T-cell (primary cell): ENCODE data around the gene SELENOS. TPM values are rescaled to one million over a fixed set of nuclear protein-coding genes. Genes with fewer than 3 reads are reported as not detected.

Experiments used
- ATAC-seq, 4 experiments: fragments of 200-7000 bp in 3 of 4; fragments of 150-1000 bp in 1 of 4; cut with Tn5 transposase; replicated peaks in 1 of 4; 1 replicate in 3 of 4; 2 replicates in 1 of 4; pipeline ENCODE4 v1.10.0; 2021; ENCODE audit warnings: moderate library complexity in 3 of 4, mild to moderate bottlenecking in 2 of 4, moderate number of reproducible peaks in 1 of 4
- CTCF ChIA-PET, 2 donors: fragments of 300-600 bp; sonication (Branson Sonifier 250); formaldehyde crosslinking; loops; one replicate each; lab custom pipeline; 2022; ENCODE audit warnings: antibody characterized with exemption in 2 of 2; lab: Charles Lee
- POLR2A ChIA-PET, 2 donors: fragments of 300-600 bp; sonication (Branson Sonifier 250); formaldehyde crosslinking; loops; one replicate each; lab custom pipeline; 2022; ENCODE audit warnings: antibody characterized with exemption in 2 of 2; lab: Charles Lee
- DNase-seq, 35 experiments: peaks; one replicate each; pipeline versions ENCODE4 v3.0.0 to v3.0.0-alpha.2; 2013 to 2023
- H3K27ac ChIP-seq: one replicate; pipeline ENCODE4 v1.5.1; 2013; ENCODE audit warnings: low read length
- H3K27me3 ChIP-seq, 2 experiments: replicated peaks in 1 of 2; 1 replicate in 1 of 2; 2 replicates in 1 of 2; pipeline versions ENCODE4 v1.6.1 to v1.7.0; 2013; ENCODE audit warnings: low read length in 1 of 2, mixed read lengths in 1 of 2; ENCODE audit not compliant: control insufficient read depth in 2 of 2, insufficient read depth in 2 of 2; ENCODE audit errors: extremely low read depth in 1 of 2
- H3K36me3 ChIP-seq, 2 donors: 1 replicate in 1 of 2; 2 replicates in 1 of 2; pipeline versions ENCODE4 v1.6.1 to v1.7.0; 2013; ENCODE audit warnings: low read length in 1 of 2; ENCODE audit not compliant: control insufficient read depth in 2 of 2, insufficient read depth in 1 of 2; ENCODE audit errors: extremely low read depth in 1 of 2
- H3K4me1 ChIP-seq, 2 experiments: 1 replicate in 1 of 2; 2 replicates in 1 of 2; pipeline versions ENCODE4 v1.6.1 to v1.7.0; 2013; ENCODE audit warnings: low read length in 2 of 2, mixed read lengths in 1 of 2; ENCODE audit not compliant: insufficient read depth in 2 of 2, control insufficient read depth in 1 of 2; ENCODE audit errors: extremely low read depth in 1 of 2
- H3K4me3 ChIP-seq, 2 donors: 1 replicate in 1 of 2; 2 replicates in 1 of 2; pipeline versions ENCODE4 v1.5.1 to v1.7.0; 2013; ENCODE audit warnings: mild to moderate bottlenecking in 2 of 2, low read length in 1 of 2, moderate library complexity in 1 of 2; ENCODE audit not compliant: control insufficient read depth in 1 of 2; ENCODE audit errors: extremely low read depth in 1 of 2
- H3K9me3 ChIP-seq: 2 replicates; pipeline ENCODE4 v1.7.0; 2013
- H3K27ac Mint-ChIP-seq, 2 donors: one replicate each; pipeline ENCODE4 v1.8.0; 2020 to 2021; ENCODE audit warnings: mild to moderate bottlenecking in 2 of 2, mixed read lengths in 2 of 2
- H3K27me3 Mint-ChIP-seq, 2 donors: one replicate each; pipeline ENCODE4 v1.8.0; 2021 to 2022; ENCODE audit warnings: mixed read lengths in 2 of 2
- H3K36me3 Mint-ChIP-seq: one replicate; pipeline ENCODE4 v1.8.0; 2021; ENCODE audit warnings: mixed read lengths
- H3K4me1 Mint-ChIP-seq, 3 donors: one replicate each; pipeline ENCODE4 v1.8.0; 2020 to 2022; ENCODE audit warnings: mixed read lengths in 3 of 3, mild to moderate bottlenecking in 1 of 3
- H3K4me3 Mint-ChIP-seq, 3 donors: one replicate each; pipeline ENCODE4 v1.8.0; 2020 to 2022; ENCODE audit warnings: mild to moderate bottlenecking in 3 of 3, mixed read lengths in 3 of 3, moderate library complexity in 3 of 3
- H3K9me3 Mint-ChIP-seq, 3 donors: one replicate each; pipeline ENCODE4 v1.8.0; 2020 to 2022; ENCODE audit warnings: mixed read lengths in 3 of 3
- WGBS: methylation state at CpG from one replicate; pipeline ENCODE4 v1.1.5; 2013; ENCODE audit warnings: missing lambda C conversion rate; ENCODE audit not compliant: insufficient coverage; 5-methylcytosine and 5-hydroxymethylcytosine counted together
- total RNA-seq, 35 experiments: library from RNA in 6 of 35; stranded (reverse) in 6 of 35; fragments of 120-200 nt in 1 of 35; gene quantifications; one replicate each; pipeline versions ENCODE4 v1.2.1 to v1.2.4 and lab custom pipeline; 2013 to 2026

The SELENOS gene
- total RNA-seq, 5 donors from 2014 or later (not counting 1 experiment from before 2014, with no cell fraction given), result 31.3 to 39.9 (median 38.4) TPM

DNA sequence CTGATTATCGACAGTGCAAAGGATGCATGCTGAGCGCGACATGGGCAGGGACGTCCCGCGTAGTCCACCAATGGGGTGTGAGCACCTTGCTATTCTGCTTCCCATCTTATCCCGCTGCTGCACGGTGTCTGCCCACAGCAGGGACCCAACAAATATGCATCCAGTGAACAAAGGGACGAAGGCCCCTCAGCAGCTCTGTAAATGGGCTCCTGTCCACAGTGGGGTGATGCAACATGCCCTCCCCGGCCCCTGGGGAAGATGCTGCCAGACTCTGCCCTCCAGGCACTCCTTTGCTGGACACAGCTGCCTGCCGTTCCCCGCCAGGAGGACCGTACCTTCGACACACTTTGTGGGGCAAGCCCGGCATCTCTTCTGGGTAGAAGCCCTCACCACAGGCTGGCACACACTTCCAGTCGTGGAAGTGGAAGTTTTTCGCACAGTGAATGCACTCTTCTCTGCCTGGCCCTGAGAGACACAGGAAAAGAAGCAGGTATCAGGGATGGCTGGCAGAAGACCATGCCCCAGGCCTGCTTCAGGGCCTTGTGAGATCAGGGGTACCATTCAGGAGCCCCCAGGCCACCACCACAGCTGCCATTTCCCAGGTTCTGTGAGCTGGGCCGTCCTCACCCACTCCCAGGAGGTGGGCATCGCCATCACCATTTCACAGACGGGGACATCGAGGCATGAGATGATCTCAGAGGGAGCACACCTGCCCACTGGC is 35.9 kb upstream of the SELENOS start:
- 93% methylated on average over 21 of the region's 21 CpGs for WGBS
- Mint-ChIP-seq H3K4me3 (no peak overlapping the region), H3K36me3 (no peaks in the 10 kb centered on the region), H3K4me1 (no peaks in the 10 kb centered on the region), H3K27me3 (peaks cover 7 to 13% of the 10 kb centered on the region in 2 donors), H3K9me3 (no peaks in the 10 kb centered on the region), H3K27ac (no peak overlapping the region)
- Histone ChIP-seq H3K36me3 (no peaks in the 10 kb centered on the region), H3K9me3 (no peaks in the 10 kb centered on the region), H3K4me1 (no peaks in the 10 kb centered on the region), H3K27ac (no peak overlapping the region), H3K4me3 (no peak overlapping the region), H3K27me3 (peaks cover 0 to 27% of the 10 kb centered on the region in 2 experiments)
- ChIA-PET CTCF (no interaction called here), POLR2A (no interaction called here)
- no peak for ATAC-seq
- DNase-seq, result no peak

DNA sequence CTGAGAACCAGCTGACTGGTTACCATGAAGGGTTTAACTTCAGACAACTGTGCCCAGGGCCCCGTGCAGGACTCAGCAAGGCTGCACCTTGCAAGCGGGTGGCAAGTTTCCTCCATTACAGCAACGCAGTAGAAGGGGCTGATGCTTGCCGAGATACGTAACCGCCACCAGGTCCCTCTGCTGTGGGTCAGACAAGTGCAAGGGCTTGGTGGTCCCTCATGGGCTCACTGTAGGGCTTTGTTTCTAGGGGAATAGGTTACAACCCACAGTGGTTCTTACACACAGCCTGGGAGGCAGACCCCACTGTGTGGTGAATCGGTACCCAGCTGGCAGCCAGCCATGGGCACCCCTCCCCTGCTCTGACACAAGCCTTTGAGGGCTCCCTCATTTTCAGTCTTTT is 33.2 kb upstream of the SELENOS start:
- H3K4me1 ChIP-seq, result no peaks in the 10 kb centered on the region
- Mint-ChIP-seq H3K27ac (no peak overlapping the region), H3K4me1 (no peaks in the 10 kb centered on the region), H3K4me3 (no peak overlapping the region), H3K27me3 (peaks cover 0 to 13% of the 10 kb centered on the region in 2 donors), H3K36me3 (no peaks in the 10 kb centered on the region), H3K9me3 (no peaks in the 10 kb centered on the region)
- H3K36me3 ChIP-seq, result no peaks in the 10 kb centered on the region
- POLR2A ChIA-PET, result interaction anchor here in 1 of 2 donors (0.7 kb wide), 1 partner anchor 53 kb away, joined by 7 read pairs; no protein-coding TSS in a partner anchor
- no peak for DNase-seq
- CTCF ChIA-PET, result no interaction called here
- no peak overlapping the region for H3K27ac ChIP-seq
- peaks cover 0 to 39% of the 10 kb centered on the region in 2 experiments for H3K27me3 ChIP-seq
- H3K4me3 ChIP-seq, result no peak overlapping the region
- H3K9me3 ChIP-seq, result no peaks in the 10 kb centered on the region
- no peak for ATAC-seq
- WGBS, result 94% methylated on average over 3 of the region's 7 CpGs

DNA sequence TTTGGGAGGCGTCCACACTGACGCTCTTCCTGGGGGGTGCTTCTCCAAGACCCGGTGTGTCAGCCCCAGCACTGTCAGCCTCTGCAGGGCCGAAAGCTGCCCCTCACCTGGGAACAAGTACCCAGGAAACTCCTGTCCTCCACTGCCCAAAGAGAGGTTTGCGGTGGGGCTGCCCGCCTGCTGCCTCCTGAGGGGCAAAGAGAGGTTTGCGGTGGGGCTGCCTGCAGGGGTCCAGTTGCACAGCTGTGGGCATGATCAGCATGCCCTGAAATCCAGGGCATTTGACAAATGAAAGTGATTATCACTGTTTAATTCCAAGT is 32.8 kb upstream of the SELENOS start:
- H3K27ac Mint-ChIP-seq, result no peak overlapping the region
- no peak overlapping the region for H3K4me3 ChIP-seq
- no peak overlapping the region for H3K4me3 Mint-ChIP-seq
- no peaks in the 10 kb centered on the region for H3K9me3 ChIP-seq
- DNase-seq, result peak in 1 of 35 experiments; percentile 0
- no peak overlapping the region for H3K27ac ChIP-seq
- H3K36me3 ChIP-seq, result no peaks in the 10 kb centered on the region
- H3K9me3 Mint-ChIP-seq, result no peaks in the 10 kb centered on the region
- ChIA-PET CTCF (no interaction called here), POLR2A (no interaction called here)
- H3K4me1 Mint-ChIP-seq, result no peaks in the 10 kb centered on the region
- peaks cover 0 to 13% of the 10 kb centered on the region in 2 donors for H3K27me3 Mint-ChIP-seq
- 83% methylated on average over 4 of the region's 7 CpGs for WGBS
- H3K27me3 ChIP-seq, result peaks cover 0 to 39% of the 10 kb centered on the region in 2 experiments
- no peaks in the 10 kb centered on the region for H3K36me3 Mint-ChIP-seq
- no peak for ATAC-seq
- H3K4me1 ChIP-seq, result no peaks in the 10 kb centered on the region

DNA sequence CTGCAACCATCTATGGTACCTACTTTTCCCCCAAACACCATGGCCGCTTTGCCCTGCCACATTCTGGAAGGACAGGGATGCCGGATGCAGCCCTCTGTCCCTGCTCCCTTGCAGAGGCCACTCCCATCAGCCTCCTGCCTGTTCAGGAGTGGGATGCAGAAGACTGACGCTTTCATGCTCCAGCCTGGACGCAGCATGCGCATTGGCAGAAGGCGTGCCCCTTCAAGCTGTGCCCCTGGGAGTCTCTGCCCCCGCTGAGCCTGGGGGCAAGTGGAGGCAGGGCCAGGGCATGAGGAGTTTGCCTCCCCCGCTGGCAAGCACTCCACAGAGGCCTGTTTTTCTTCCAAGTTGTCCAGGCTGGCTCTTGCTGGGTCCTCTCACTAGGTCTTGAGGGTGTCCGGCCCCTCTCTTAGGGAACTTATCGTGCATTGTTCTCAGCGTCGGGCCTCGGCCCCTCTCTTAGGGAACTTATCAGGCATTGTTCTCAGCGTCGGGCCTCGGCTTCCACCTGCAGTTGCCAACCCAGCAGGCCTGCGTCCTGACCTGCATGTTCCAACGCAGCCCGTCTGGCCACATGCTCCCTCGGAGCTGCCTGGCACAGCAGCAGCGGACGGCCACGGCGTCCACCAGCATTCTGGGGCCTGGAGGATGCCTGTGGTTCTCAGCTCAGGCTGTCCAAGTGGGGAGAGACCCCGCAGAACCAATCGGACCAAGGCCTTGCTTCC is 32.3 kb upstream of the SELENOS start:
- Histone ChIP-seq H3K27ac (no peak overlapping the region), H3K27me3 (peaks cover 0 to 42% of the 10 kb centered on the region in 2 experiments), H3K36me3 (no peaks in the 10 kb centered on the region), H3K4me1 (no peaks in the 10 kb centered on the region), H3K4me3 (no peak overlapping the region), H3K9me3 (no peaks in the 10 kb centered on the region)
- Mint-ChIP-seq H3K27me3 (peaks cover 0 to 15% of the 10 kb centered on the region in 2 donors), H3K9me3 (no peaks in the 10 kb centered on the region), H3K36me3 (no peaks in the 10 kb centered on the region), H3K4me3 (no peak overlapping the region), H3K4me1 (no peaks in the 10 kb centered on the region), H3K27ac (no peak overlapping the region)
- POLR2A ChIA-PET, result no interaction called here
- whole genome bisulfite sequencing, result 88% methylated on average over 24 of the region's 26 CpGs
- CTCF ChIA-PET, result no interaction called here
- no peak for ATAC-seq
- DNase-seq, result no peak

DNA sequence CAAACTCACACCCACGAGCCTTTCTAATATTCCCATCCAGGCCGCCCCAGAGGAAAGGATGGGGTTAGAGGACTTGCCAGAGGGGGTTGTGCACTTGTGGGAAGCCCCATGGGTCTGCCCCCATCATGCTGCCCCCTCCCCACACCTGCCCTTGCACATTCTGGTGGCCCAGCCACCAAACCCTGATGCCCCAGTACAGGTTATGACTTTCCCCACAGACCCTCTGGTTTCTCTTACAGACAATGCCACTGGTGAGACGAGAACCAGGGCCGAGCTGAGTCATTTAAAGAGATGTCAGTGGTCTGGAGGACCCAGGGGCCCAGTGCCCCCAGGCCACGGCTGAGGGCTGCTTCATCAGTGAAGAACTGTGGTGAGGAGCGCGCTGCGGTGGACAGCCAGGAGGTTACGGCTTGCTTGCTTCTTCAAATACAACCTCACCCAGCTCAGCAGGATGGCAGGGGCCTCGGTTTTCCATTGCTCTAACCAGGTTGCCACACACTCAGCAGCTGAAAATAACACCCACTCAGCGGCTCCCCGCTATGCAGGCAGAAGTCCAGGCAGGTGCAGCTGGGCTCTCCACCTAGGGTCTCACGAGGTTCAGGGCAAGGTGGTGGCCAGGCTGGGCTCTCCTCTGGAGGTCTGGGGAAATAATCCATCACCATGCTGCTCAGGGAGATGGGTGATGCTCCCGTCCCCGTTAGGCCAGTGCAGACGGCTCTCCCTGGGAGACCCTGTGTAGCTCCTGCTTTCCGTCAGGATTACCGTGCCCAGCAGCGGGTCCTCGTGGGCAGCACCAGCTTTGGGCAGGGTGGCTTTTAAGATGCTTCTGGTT is 31.5 kb upstream of the SELENOS start:
- Histone ChIP-seq H3K36me3 (no peaks in the 10 kb centered on the region), H3K9me3 (no peaks in the 10 kb centered on the region), H3K27ac (no peak overlapping the region), H3K4me1 (no peaks in the 10 kb centered on the region), H3K4me3 (no peak overlapping the region), H3K27me3 (peaks cover 0 to 42% of the 10 kb centered on the region in 2 experiments)
- Mint-ChIP-seq H3K4me1 (no peaks in the 10 kb centered on the region), H3K27me3 (peaks cover 0 to 12% of the 10 kb centered on the region in 2 donors), H3K9me3 (no peaks in the 10 kb centered on the region), H3K36me3 (no peaks in the 10 kb centered on the region), H3K4me3 (no peak overlapping the region), H3K27ac (no peak overlapping the region)
- DNase-seq (no peak), ATAC-seq (no peak)
- ChIA-PET POLR2A (no interaction called here), CTCF (no interaction called here)
- WGBS, result 88% methylated on average over 14 of the region's 20 CpGs

DNA sequence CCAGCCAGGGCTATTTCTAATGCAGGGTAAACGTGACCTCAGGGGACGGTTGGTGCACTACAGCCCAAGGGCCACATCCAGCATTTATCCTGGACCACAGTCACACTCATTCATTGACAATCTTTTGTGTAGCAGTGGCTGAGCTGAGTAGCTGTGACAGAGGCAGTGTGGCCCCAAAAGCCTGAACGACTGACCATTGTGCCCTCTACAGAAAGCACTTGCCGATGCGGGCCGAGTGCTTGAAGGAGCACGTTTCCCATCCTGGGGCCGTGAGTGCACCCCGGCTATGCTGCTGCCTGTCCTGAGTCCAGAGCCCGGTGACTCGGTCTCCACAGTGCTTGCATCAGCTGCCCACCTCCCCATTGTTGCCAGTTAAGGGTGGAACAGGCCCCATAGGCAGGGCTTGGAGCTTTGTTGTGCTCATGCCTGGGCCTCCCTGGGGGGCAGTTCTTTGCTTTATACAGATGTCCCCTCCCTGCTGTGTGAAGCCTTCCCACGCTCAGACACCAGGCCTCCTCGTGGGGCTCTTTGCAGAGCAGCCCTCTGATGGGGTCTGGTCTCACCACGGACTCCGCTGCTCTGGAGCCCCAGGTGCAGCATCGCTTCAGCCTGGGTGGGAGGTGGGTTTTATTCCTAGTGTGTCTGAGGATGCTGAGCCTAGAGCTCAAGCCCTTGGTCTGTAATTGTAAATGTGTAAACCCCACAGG is 30.8 kb upstream of the SELENOS start:
- no peak overlapping the region for H3K27ac Mint-ChIP-seq
- POLR2A ChIA-PET, result no interaction called here
- no peaks in the 10 kb centered on the region for H3K4me1 ChIP-seq
- no peaks in the 10 kb centered on the region for H3K36me3 Mint-ChIP-seq
- H3K27me3 Mint-ChIP-seq, result peaks cover 0 to 11% of the 10 kb centered on the region in 2 donors
- DNase-seq (no peak), ATAC-seq (no peak)
- H3K27ac ChIP-seq, result no peak overlapping the region
- no peak overlapping the region for H3K4me3 Mint-ChIP-seq
- H3K9me3 ChIP-seq, result no peaks in the 10 kb centered on the region
- H3K27me3 ChIP-seq, result peaks cover 0 to 42% of the 10 kb centered on the region in 2 experiments
- no peaks in the 10 kb centered on the region for H3K36me3 ChIP-seq
- H3K4me1 Mint-ChIP-seq, result no peaks in the 10 kb centered on the region
- no peak overlapping the region for H3K4me3 ChIP-seq
- WGBS, result 76% methylated on average over 13 of the region's 16 CpGs
- H3K9me3 Mint-ChIP-seq, result no peaks in the 10 kb centered on the region
- CTCF ChIA-PET, result interaction anchor here in 1 of 2 donors (0.6 kb wide), 1 partner anchor 12 kb away, joined by 4 read pairs; no protein-coding TSS in a partner anchor
